SK-N-SH (cell line): ENCODE measurements around the gene CDS2.

ENCODE experiments used
- EP300 ChIP-seq, 2 experiments: IDR thresholded peaks; 2 replicates each; pipeline versions ENCODE4 v1.4.0 to v1.6.1; 2012; ENCODE audit warnings: borderline replicate concordance in 1 of 2, low read depth in 1 of 2, low read length in 1 of 2
- FOXM1 ChIP-seq: IDR thresholded peaks from 2 replicates; pipeline ENCODE4 v1.4.0; 2012; ENCODE audit warnings: low read depth, mild to moderate bottlenecking
- MAX ChIP-seq: IDR thresholded peaks from 2 replicates; pipeline ENCODE4 v1.4.0; 2012; ENCODE audit warnings: low read depth
- POLR2AphosphoS5 ChIP-seq: IDR thresholded peaks from 2 replicates; pipeline ENCODE4 v1.6.1; 2012; ENCODE audit warnings: low read depth, low read length
- RAD21 ChIP-seq: IDR thresholded peaks from 2 replicates; pipeline ENCODE4 v1.6.1; 2012; ENCODE audit warnings: mild to moderate bottlenecking, low read length
- REST ChIP-seq: IDR thresholded peaks from 2 replicates; pipeline ENCODE4 v1.6.1; 2012; ENCODE audit warnings: mild to moderate bottlenecking, low read depth, low read length, moderate library complexity
- SIN3A ChIP-seq: IDR thresholded peaks from 2 replicates; pipeline ENCODE4 v1.6.1; 2012; ENCODE audit warnings: low read depth, mild to moderate bottlenecking, low read length, moderate library complexity, borderline replicate concordance
- USF2 ChIP-seq: fragments of 150-350 bp; IDR thresholded peaks from 2 replicates; pipeline ENCODE4 v1.6.1; 2017; ENCODE audit warnings: antibody characterized with exemption, low read length, low read depth, borderline replicate concordance
- TF ChIP-seq, protein P1 (sequence below): fragments of 200-600 bp; sonication (generic); IDR thresholded peaks from 2 replicates; pipeline ENCODE4 v1.6.1; 2017; ENCODE audit warnings: antibody characterized with exemption, mild to moderate bottlenecking, moderate library complexity

DNA sequence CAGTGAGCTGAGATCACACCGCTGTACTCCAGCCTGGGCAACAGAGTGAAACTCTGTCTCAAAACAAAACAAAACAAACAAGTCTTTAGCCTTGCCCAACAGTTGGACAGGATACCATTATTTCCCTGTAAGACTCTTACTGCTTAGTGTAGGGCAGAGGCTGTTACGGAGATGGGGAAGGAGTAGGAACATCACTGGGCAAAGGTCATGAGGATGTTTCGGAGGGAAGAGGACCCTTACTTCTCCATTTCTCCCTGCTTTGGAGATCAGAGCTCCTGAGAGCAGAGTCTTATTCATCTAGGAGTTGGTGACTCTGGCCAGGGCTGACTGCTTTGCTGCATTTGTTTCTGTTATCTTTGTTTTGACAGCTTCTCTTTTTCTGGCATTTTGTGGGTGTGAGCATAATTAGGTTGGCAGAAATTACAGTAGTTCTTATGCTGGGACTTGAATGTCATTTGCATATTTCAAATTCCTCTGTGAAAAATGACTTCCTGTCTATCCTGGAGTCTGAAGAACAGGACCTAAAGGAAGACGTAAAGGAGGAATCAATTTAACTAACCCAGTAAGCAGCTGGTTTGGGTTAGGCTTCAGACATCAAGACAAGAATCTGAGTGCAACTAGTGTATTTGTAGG, 89.0 kb downstream of the CDS2 start:
- TF ChIP-seq, protein P1, sequence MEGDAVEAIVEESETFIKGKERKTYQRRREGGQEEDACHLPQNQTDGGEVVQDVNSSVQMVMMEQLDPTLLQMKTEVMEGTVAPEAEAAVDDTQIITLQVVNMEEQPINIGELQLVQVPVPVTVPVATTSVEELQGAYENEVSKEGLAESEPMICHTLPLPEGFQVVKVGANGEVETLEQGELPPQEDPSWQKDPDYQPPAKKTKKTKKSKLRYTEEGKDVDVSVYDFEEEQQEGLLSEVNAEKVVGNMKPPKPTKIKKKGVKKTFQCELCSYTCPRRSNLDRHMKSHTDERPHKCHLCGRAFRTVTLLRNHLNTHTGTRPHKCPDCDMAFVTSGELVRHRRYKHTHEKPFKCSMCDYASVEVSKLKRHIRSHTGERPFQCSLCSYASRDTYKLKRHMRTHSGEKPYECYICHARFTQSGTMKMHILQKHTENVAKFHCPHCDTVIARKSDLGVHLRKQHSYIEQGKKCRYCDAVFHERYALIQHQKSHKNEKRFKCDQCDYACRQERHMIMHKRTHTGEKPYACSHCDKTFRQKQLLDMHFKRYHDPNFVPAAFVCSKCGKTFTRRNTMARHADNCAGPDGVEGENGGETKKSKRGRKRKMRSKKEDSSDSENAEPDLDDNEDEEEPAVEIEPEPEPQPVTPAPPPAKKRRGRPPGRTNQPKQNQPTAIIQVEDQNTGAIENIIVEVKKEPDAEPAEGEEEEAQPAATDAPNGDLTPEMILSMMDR, result no peak
- TF ChIP-seq SIN3A, result no peak
- TF ChIP-seq POLR2AphosphoS5, result no peak
- TF ChIP-seq RAD21, result no peak
- no peak for TF ChIP-seq USF2
- TF ChIP-seq EP300 (IDR thresholded peaks at IDR 0.05; ENCODE audit: borderline replicate concordance in 1 of 2, low read depth in 1 of 2, low read length in 1 of 2), result no peak
- TF ChIP-seq REST, result no peak
- TF ChIP-seq MAX, result no peak
- TF ChIP-seq FOXM1, result no peak
